ENCODE results near the gene C11orf71.

Gene C11orf71, protein sequence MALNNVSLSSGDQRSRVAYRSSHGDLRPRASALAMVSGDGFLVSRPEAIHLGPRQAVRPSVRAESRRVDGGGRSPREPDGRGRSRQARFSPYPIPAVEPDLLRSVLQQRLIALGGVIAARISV

DNA sequence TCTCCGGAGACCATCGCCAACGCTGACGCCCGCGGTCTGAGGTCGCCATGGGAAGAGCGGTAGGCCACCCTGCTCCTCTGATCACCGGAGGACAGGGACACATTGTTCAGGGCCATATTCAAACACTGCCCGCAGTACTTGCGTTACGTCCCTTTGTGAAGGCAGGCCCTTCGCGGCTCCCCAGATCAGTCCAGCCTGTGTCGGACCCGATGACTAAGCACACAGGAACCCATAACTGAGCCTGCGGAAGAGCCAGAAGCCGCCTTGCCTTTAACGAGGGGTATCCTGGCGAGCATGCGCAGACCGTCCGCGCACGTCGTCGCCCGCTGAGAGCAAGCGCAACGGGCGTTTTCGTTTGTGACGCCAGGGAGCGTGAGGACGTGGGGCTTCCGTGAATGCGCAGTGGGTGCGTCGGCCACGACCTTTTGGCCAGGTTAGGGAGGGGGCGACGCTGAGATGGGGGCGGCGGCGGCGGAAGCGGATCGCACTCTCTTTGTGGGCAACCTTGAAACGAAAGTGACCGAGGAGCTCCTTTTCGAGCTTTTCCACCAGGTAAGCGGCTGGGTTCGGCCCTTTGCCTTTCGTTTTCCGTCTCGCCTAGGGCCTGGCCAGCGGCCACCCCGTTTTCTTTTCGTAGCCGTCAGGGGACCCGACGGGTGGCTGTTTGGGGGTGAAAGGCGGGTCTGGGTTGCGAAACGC lies at the start of gene C11orf71, which contains the start of gene RBM7:
TSS of gene C11orf71 (minus strand) at position 296 of the 699 bp plus-strand sequence. CDS start at position 116, 180 bp downstream.
TSS of gene RBM7 (plus strand) at position 451 of the 699 bp plus-strand sequence. CDS start at position 457, 6 bp downstream.
- H3K36me3 ChIP-seq (ENCODE audit: control insufficient read depth, insufficient read depth, low read length), result peaks cover 2% of the 10 kb centered on the region; the same call in 1 of the 2 replicates
- WGBS (ENCODE audit: insufficient coverage, insufficient read length), result no CpG with 5 or more reads among the region's 65 CpGs
- DNase-seq (ENCODE audit: low read depth, low spot score), result peak; percentile 90
- no peaks in the 10 kb centered on the region for H3K4me1 ChIP-seq (ENCODE audit: control insufficient read depth, insufficient read depth, low read length)
- H3K27ac ChIP-seq (ENCODE audit: low read length), result no peak within 1 kb of the TSS
- H3K4me3 ChIP-seq (ENCODE audit: low read length), result peak within 1 kb of the TSS; percentile 69; the same call in 1 of the 2 replicates
- no peaks in the 10 kb centered on the region for H3K27me3 ChIP-seq (ENCODE audit: control insufficient read depth, insufficient read depth, low read length)
- H3K9me3 ChIP-seq (ENCODE audit: control insufficient read depth, insufficient read depth, low read length), result no peaks in the 10 kb centered on the region

GRCh38 chr11:114449845-114450244 lies 49.5 kb upstream of the C11orf71 start:
- Histone ChIP-seq H3K27ac (ENCODE audit: low read length) (no peak overlapping the region), H3K27me3 (ENCODE audit: control insufficient read depth, insufficient read depth, low read length) (no peaks in the 10 kb centered on the region), H3K4me3 (ENCODE audit: low read length) (no peak overlapping the region), H3K4me1 (ENCODE audit: control insufficient read depth, insufficient read depth, low read length) (no peaks in the 10 kb centered on the region), H3K36me3 (ENCODE audit: control insufficient read depth, insufficient read depth, low read length) (peaks cover 10% of the 10 kb centered on the region; the same call in 1 of the 2 replicates), H3K9me3 (ENCODE audit: control insufficient read depth, insufficient read depth, low read length) (no peaks in the 10 kb centered on the region; the same call in 1 of the 2 replicates)
- DNase-seq (ENCODE audit: low read depth, low spot score), result no peak
- WGBS (ENCODE audit: insufficient coverage, insufficient read length), result 100% methylated on average over 1 of the region's 6 CpGs

DNA sequence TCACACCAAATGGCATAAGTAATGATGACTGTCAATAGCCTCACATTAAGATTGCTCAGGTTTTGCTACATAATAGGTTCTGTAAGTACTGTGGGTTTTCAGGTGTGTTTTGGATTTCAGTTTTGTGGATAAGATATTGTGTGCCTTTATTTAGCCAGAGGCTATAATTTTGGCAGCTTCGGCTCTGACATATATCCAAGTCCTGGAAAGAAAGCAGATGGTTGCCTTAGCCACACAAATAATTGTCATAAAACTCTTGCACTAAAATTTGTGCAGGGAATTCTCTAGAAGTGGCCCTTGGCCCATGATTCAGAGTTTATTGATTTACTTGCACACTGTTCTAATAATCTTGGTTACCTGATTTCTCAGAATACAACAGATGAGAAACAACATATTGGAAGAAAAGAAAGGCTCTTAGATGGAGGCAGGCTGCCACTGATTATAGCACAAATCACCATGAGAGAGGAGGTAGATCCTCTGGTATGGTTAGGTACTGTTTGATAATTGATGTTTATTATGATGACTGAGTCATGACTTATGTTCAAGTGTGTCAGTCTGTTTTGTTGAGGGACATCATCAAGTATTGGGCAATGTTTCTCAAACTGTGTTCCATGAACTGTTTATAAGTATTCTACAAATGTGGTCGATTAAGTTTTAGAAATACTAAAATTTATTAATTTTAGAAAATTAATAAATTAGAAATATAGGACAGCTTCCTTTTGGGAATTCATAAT lies 48.6 kb upstream of the C11orf71 start:
- Histone ChIP-seq H3K9me3 (ENCODE audit: control insufficient read depth, insufficient read depth, low read length) (no peaks in the 10 kb centered on the region; the same call in 1 of the 2 replicates), H3K27ac (ENCODE audit: low read length) (no peak overlapping the region), H3K4me3 (ENCODE audit: low read length) (no peak overlapping the region), H3K4me1 (ENCODE audit: control insufficient read depth, insufficient read depth, low read length) (no peaks in the 10 kb centered on the region), H3K27me3 (ENCODE audit: control insufficient read depth, insufficient read depth, low read length) (no peaks in the 10 kb centered on the region), H3K36me3 (ENCODE audit: control insufficient read depth, insufficient read depth, low read length) (peaks cover 10% of the 10 kb centered on the region; the same call in 1 of the 2 replicates)
- no peak for DNase-seq (ENCODE audit: low read depth, low spot score)
- no CpG with 5 or more reads among the region's 2 CpGs for WGBS (ENCODE audit: insufficient coverage, insufficient read length)

DNA sequence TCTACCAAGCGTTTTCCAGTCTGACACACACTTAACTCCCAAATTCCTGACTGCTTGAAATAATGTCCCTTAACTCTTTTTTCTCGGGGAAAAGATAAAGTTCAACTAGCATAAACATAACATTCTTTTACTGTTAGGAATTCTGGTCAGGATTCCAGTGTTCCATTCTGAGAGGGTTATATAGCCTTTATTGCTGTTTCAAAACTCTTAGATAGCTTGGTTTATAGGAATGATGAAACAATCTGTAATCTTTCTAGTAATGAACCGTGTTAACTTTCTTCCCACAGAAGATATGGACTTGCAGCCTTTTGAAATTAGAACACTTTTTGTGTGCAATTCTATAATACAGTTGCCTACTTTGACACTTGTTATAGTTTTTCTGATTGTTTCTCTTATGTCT lies 47.6 kb upstream of the C11orf71 start:
- no peak for DNase-seq (ENCODE audit: low read depth, low spot score)
- WGBS (ENCODE audit: insufficient coverage, insufficient read length), result no CpG with 5 or more reads among the region's 3 CpGs
- Histone ChIP-seq H3K9me3 (ENCODE audit: control insufficient read depth, insufficient read depth, low read length) (no peaks in the 10 kb centered on the region; the same call in 1 of the 2 replicates), H3K4me1 (ENCODE audit: control insufficient read depth, insufficient read depth, low read length) (no peaks in the 10 kb centered on the region), H3K27ac (ENCODE audit: low read length) (no peak overlapping the region), H3K27me3 (ENCODE audit: control insufficient read depth, insufficient read depth, low read length) (no peaks in the 10 kb centered on the region), H3K36me3 (ENCODE audit: control insufficient read depth, insufficient read depth, low read length) (peaks cover 10% of the 10 kb centered on the region; the same call in 1 of the 2 replicates), H3K4me3 (ENCODE audit: low read length) (no peak overlapping the region)

DNA sequence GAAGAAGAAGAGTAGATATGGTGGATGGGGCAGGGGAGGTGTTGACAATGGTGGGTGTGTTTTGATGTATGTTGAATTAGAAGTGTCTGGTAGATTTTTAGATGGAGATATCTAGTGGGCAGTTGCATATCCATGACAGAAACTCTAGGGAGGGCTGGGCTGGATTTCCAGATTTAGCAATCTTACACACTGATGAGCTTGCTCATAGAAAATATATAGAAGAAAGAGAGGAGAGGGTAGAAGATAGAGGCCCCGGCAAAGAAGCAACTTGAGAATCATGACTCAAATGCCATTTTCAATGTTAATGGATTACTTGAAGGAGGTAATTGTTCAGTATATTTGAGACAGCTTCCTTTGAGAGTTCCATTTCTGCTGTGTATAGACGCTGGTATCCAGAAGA lies 47.1 kb upstream of the C11orf71 start:
- H3K4me1 ChIP-seq (ENCODE audit: control insufficient read depth, insufficient read depth, low read length), result no peaks in the 10 kb centered on the region
- no CpG with 5 or more reads among the region's 2 CpGs for WGBS (ENCODE audit: insufficient coverage, insufficient read length)
- H3K27ac ChIP-seq (ENCODE audit: low read length), result no peak overlapping the region
- DNase-seq (ENCODE audit: low read depth, low spot score), result no peak
- H3K4me3 ChIP-seq (ENCODE audit: low read length), result no peak overlapping the region
- H3K9me3 ChIP-seq (ENCODE audit: control insufficient read depth, insufficient read depth, low read length), result no peaks in the 10 kb centered on the region; the same call in 1 of the 2 replicates
- H3K27me3 ChIP-seq (ENCODE audit: control insufficient read depth, insufficient read depth, low read length), result no peaks in the 10 kb centered on the region
- H3K36me3 ChIP-seq (ENCODE audit: control insufficient read depth, insufficient read depth, low read length), result peaks cover 10% of the 10 kb centered on the region; the same call in 1 of the 2 replicates

DNA sequence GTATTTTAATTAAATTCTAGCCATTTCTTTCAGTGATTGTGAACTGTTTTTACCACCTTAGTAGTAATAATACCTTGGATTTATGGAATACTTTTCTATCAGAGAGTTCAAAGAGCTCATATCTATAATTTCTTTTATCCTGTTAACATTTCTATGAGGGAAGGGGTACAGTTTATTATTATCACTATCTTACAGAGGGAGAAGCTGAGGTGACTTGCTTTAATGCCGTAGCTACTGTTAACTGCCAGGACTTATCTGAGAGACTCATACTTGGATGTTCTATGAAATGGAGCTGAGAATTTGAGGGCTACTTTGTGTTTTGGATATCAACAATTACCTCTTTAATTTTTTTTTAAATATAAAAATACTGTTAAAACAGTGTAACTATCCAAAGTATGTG lies 42.2 kb upstream of the C11orf71 start:
- Histone ChIP-seq H3K36me3 (ENCODE audit: control insufficient read depth, insufficient read depth, low read length) (no peaks in the 10 kb centered on the region; the same call in 1 of the 2 replicates), H3K4me1 (ENCODE audit: control insufficient read depth, insufficient read depth, low read length) (no peaks in the 10 kb centered on the region), H3K27me3 (ENCODE audit: control insufficient read depth, insufficient read depth, low read length) (no peaks in the 10 kb centered on the region), H3K4me3 (ENCODE audit: low read length) (no peak overlapping the region), H3K9me3 (ENCODE audit: control insufficient read depth, insufficient read depth, low read length) (no peaks in the 10 kb centered on the region; the same call in 1 of the 2 replicates), H3K27ac (ENCODE audit: low read length) (no peak overlapping the region)
- WGBS (ENCODE audit: insufficient coverage, insufficient read length), result no CpG with 5 or more reads among the region's 1 CpG
- DNase-seq (ENCODE audit: low read depth, low spot score), result no peak

- H3K4me1 ChIP-seq (ENCODE audit: control insufficient read depth, insufficient read depth, low read length), result no peaks in the 10 kb centered on the region
- H3K36me3 ChIP-seq (ENCODE audit: control insufficient read depth, insufficient read depth, low read length), result no peaks in the 10 kb centered on the region; the same call in 1 of the 2 replicates
- no peak for DNase-seq (ENCODE audit: low read depth, low spot score)
- H3K4me3 ChIP-seq (ENCODE audit: low read length), result no peak overlapping the region
- no peaks in the 10 kb centered on the region; the same call in 1 of the 2 replicates for H3K9me3 ChIP-seq (ENCODE audit: control insufficient read depth, insufficient read depth, low read length)
- WGBS (ENCODE audit: insufficient coverage, insufficient read length), result no CpG with 5 or more reads among the region's 2 CpGs
- no peak overlapping the region for H3K27ac ChIP-seq (ENCODE audit: low read length)
- no peaks in the 10 kb centered on the region for H3K27me3 ChIP-seq (ENCODE audit: control insufficient read depth, insufficient read depth, low read length)
These were observed 41.6 kb upstream of the C11orf71 start for GRCh38 chr11:114441921-114442320.

GRCh38 chr11:114440971-114441763 lies 40.9 kb upstream of the C11orf71 start:
- Histone ChIP-seq H3K27ac (ENCODE audit: low read length) (no peak overlapping the region), H3K4me3 (ENCODE audit: low read length) (no peak overlapping the region), H3K36me3 (ENCODE audit: control insufficient read depth, insufficient read depth, low read length) (no peaks in the 10 kb centered on the region; the same call in 1 of the 2 replicates), H3K9me3 (ENCODE audit: control insufficient read depth, insufficient read depth, low read length) (no peaks in the 10 kb centered on the region; the same call in 1 of the 2 replicates), H3K4me1 (ENCODE audit: control insufficient read depth, insufficient read depth, low read length) (0 out of 2 replicates have a peak, but pooled peaks cover 2% of the 10 kb centered on the region), H3K27me3 (ENCODE audit: control insufficient read depth, insufficient read depth, low read length) (no peaks in the 10 kb centered on the region)
- no CpG with 5 or more reads among the region's 7 CpGs for WGBS (ENCODE audit: insufficient coverage, insufficient read length)
- no peak for DNase-seq (ENCODE audit: low read depth, low spot score)

GRCh38 chr11:114440121-114440860 lies 40.0 kb upstream of the C11orf71 start:
- DNase-seq (ENCODE audit: low read depth, low spot score), result no peak
- H3K36me3 ChIP-seq (ENCODE audit: control insufficient read depth, insufficient read depth, low read length), result no peaks in the 10 kb centered on the region; the same call in 1 of the 2 replicates
- H3K9me3 ChIP-seq (ENCODE audit: control insufficient read depth, insufficient read depth, low read length), result no peaks in the 10 kb centered on the region; the same call in 1 of the 2 replicates
- no CpG with 5 or more reads among the region's 10 CpGs for WGBS (ENCODE audit: insufficient coverage, insufficient read length)
- H3K4me1 ChIP-seq (ENCODE audit: control insufficient read depth, insufficient read depth, low read length), result 0 out of 2 replicates have a peak, but pooled peaks cover 2% of the 10 kb centered on the region
- no peak overlapping the region for H3K27ac ChIP-seq (ENCODE audit: low read length)
- no peaks in the 10 kb centered on the region for H3K27me3 ChIP-seq (ENCODE audit: control insufficient read depth, insufficient read depth, low read length)
- peak overlapping the region; percentile 96; the same call in 1 of the 2 replicates for H3K4me3 ChIP-seq (ENCODE audit: low read length)

Measured in iPS DF 6.9 (cell line).